Measurements from ENCODE around the gene GPC6.

The GPC6 gene

DNA sequence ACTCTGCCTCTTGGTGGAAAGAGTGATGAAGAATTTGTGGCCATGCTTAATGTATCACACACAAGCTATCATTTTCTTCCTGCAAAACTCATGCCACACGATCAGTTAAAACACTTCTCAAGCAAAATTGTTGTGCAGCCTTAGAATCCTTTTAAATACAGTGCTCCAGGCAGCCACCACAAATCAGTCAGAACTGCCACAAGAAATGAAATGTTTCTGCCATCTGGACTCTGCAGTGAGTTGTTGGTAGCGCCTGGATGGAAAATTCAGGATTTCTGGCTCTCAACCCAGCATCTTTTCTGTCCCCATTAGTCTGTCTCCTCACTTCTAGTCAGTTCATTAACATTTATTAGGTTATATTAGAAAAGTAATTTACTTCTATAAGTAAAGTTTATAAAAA lies 179.5 kb downstream of the GPC6 start:
- Mint-ChIP-seq H3K27me3 (no peaks in the 10 kb centered on the region), H3K9me3 (no peaks in the 10 kb centered on the region), H3K4me3 (no peak overlapping the region), H3K27ac (no peak overlapping the region), H3K4me1 (no peaks in the 10 kb centered on the region)
- DNase-seq (no peak), ATAC-seq (no peak)

DNA sequence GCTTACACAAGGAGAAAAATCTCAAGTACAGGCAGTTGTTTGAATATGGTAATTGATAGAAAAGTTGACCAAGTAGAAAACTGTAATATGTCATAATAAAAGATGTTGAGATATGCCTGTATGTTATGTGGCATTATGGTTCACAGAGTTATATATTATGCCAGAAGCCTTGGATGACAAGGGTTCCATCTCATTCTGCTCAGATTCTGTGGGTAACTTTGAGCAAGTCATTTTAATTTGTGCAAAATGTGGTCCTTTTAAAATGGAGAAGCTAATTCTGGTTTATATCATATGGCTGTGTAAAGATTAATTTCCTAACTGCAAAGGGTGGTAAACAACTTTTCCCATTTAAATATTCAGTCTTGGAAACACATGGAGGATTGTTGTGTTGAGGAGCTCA lies 180.9 kb downstream of the GPC6 start:
- Mint-ChIP-seq H3K4me1 (no peaks in the 10 kb centered on the region), H3K27me3 (no peaks in the 10 kb centered on the region), H3K27ac (no peak overlapping the region), H3K9me3 (no peaks in the 10 kb centered on the region), H3K4me3 (no peak overlapping the region)
- DNase-seq (no peak), ATAC-seq (no peak)

DNA sequence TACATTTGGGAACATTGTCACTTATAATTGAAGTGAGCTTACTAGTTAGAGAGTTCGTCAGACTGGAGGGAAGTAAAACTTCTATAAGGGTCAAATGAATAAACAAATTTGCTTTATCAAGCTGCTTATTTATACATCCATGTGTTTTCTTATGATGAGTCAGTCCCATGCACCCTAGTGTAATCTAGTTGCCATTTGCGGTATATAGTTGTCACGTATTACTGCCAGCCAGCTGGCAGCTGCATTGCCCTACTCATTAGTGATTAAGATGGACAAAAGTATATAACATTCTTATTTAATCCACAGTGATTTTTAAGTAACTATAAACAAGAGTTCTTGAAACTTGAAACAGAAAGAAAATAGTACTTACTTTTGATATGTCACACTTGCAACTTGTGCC lies 182.4 kb downstream of the GPC6 start:
- Mint-ChIP-seq H3K27me3 (no peaks in the 10 kb centered on the region), H3K9me3 (no peaks in the 10 kb centered on the region)
- ATAC-seq = no peak

DNA sequence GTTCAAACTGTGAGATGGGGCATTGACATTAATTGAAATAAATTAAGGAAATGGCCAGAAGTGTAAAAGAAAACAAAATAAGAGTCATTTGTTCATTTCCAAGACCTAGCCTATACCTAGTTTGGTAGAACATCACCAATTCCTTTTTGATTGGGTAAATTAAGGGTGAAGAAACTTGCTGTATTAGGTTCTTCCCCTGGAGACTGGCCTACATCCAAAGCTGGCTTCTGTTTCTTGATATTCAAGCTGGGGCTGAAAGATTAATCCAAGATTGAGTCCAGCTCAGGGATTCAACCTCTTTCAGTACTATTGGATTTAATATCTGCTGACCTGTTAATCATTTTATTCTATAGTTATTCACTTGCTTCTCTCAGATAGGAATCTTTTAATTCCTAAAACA lies 183.2 kb downstream of the GPC6 start:
- no peaks in the 10 kb centered on the region for H3K4me1 Mint-ChIP-seq

More for the DNA sequence above, 182.4 kb downstream of the GPC6 start:
- H3K27ac Mint-ChIP-seq = no peak overlapping the region
- H3K4me3 Mint-ChIP-seq = no peak overlapping the region
- DNase-seq = no peak
- no peaks in the 10 kb centered on the region for H3K4me1 Mint-ChIP-seq

DNA sequence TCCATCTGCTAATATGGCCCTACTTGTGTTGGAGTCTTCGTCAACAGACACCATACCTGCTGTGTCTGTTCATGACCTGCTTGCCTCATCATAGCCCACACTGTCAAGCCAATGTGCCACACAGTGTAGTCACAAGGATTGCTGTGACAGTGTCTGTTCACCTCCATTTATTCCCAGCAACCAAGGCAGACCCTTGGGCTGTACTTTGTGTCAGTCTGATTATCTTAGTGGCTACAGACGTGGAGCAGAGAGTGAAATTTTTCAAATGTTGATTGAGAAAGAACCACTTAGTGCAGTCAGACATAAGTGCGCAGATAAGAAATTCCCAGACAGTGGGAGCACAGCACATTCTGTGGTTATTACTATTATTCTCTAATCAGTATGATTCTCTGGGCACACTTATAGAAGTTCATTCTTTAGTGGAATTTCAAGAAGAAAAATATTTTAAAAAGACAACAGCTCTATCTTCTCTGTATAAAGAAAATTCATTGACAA lies 184.6 kb downstream of the GPC6 start:
- no peaks in the 10 kb centered on the region for H3K27me3 Mint-ChIP-seq
- ATAC-seq = no peak
- no peak overlapping the region for H3K27ac Mint-ChIP-seq
- H3K4me1 Mint-ChIP-seq = no peaks in the 10 kb centered on the region
- H3K9me3 Mint-ChIP-seq = no peaks in the 10 kb centered on the region
- H3K4me3 Mint-ChIP-seq = no peak overlapping the region
- DNase-seq = no peak

More for the DNA sequence above, 183.2 kb downstream of the GPC6 start:
- Mint-ChIP-seq H3K9me3 (no peaks in the 10 kb centered on the region), H3K4me3 (no peak overlapping the region), H3K27me3 (no peaks in the 10 kb centered on the region), H3K27ac (no peak overlapping the region)
- no peak for DNase-seq
- no peak for ATAC-seq

DNA sequence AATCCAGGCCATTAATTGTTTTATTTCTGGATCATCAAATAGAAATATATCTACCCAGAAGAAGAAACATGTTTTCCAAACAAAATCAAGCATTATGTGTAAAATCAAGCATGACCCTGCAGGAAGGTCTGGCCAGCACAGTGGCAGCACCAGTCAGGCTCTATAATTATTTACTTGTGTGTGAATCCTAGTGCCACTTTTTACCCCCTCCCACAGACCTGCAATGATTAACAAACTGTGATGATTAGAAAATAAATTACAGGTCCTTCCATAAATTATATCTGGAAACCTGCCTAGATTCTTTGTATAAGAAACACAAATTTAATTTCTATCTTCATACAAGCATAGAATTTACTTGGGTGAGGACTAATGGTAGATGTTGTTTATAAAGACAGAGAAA lies 186.1 kb downstream of the GPC6 start:
- ATAC-seq = no peak
- no peaks in the 10 kb centered on the region for H3K4me1 Mint-ChIP-seq
- no peaks in the 10 kb centered on the region for H3K27me3 Mint-ChIP-seq
- DNase-seq = no peak
- H3K4me3 Mint-ChIP-seq = no peak overlapping the region
- H3K9me3 Mint-ChIP-seq = no peaks in the 10 kb centered on the region
- H3K27ac Mint-ChIP-seq = no peak overlapping the region

DNA sequence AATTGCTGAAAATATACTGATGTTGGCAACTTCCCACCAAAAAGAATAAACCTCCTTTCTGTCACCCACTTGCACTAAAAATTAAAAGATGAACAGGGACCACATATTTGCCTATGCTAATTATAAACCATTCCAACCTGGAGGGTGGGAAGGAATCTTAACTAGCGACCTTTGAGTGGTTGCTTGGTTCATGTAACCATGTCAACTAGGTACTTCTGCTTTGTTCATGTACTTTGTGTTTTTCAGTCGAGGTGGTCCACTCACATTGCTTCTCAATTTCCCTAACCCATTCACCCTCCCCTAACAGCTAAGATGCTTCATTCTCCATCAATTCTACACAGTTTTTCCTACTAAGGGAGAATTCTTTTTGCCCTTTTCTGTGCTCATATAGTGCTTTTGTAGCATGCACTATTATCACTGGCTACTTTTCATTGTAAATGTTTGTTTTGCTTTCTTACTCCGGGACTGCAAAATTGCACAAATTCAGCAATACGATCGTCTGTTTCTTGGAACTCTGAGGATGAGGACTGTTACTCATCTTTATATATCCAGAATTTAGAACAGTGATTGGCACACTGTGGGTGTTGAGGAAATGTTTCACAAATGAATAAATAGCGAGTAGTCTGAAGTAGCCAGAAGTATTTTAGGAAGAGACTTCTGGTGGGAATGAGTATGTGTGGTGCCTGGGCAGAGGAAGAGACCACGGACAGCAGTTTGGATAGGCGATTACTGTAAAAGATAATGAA lies 187.5 kb downstream of the GPC6 start:
- no peaks in the 10 kb centered on the region for H3K4me1 Mint-ChIP-seq
- no peak for ATAC-seq
- DNase-seq = no peak
- no peaks in the 10 kb centered on the region for H3K9me3 Mint-ChIP-seq
- H3K27me3 Mint-ChIP-seq = no peaks in the 10 kb centered on the region
- H3K27ac Mint-ChIP-seq = no peak overlapping the region
- no peak overlapping the region for H3K4me3 Mint-ChIP-seq

DNA sequence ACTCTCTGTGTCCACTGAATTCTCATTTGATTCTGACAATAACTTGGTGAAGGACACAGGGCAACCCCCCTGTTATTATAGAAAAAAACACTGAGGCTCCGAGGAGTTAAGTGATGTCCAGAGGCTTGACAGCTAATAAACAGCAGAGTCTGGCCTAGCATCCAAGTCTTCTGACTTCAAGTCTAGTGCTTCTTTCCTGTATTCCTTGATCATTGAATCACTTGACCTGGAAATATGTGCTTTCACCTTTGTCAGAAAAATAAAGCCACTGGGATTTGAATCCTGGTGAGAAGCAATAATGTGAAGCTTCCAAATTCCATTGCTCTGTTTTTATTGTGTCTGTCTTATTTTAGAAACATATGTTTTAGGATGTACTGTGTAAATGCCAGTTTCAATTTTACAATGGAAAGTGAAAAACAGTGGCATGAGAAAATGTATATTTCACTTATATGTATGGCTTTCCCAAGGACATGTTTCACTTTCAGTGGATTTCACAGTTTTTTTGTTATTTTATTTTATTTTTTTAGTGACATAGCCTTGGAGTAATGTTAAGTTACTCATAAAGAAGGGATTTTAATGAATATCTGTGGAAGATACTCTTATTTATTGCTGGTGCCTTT lies 190.2 kb downstream of the GPC6 start:
- Mint-ChIP-seq H3K27ac (no peak overlapping the region), H3K27me3 (no peaks in the 10 kb centered on the region), H3K9me3 (no peaks in the 10 kb centered on the region), H3K4me3 (no peak overlapping the region), H3K4me1 (no peaks in the 10 kb centered on the region)
- ATAC-seq (no peak), DNase-seq (no peak)

DNA sequence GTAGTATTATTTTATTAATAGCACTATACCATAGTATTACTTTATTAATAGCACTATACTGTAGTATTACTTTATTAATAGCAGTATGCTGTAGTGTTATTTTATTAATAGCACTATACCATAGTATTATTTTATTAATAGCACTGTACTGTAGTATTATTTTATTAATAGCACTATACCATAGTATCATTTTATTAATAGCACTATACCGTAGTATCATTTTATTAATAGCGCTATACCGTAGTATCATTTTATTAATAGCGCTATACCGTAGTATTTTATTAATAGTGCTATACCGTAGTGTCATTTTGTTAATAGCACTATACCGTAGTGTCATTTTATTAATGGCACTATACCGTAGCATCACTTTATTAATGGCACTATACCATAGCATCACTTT lies 191.8 kb downstream of the GPC6 start:
- Mint-ChIP-seq H3K27ac (no peak overlapping the region), H3K9me3 (no peaks in the 10 kb centered on the region), H3K4me1 (no peaks in the 10 kb centered on the region), H3K27me3 (no peaks in the 10 kb centered on the region), H3K4me3 (no peak overlapping the region)
- DNase-seq = no peak
- no peak for ATAC-seq

DNA sequence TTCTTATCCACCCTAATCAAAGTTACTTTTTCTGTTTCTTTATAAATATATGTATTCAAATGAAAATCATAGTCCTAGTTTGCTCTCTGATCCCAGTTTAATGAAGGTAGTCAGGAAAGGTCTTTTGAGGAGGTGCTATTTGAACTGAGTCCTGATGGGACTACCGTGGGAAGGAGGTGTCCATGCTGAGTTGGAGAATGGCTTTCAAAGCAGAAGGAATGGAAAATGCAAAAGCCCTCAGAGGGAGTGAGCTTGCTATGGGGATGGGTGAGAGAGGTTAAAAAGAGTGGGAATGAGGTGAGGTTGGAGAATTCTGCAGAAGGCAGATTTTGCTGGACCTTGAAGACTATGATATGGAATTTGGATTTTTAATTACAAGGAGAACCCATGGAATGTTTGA lies 193.6 kb downstream of the GPC6 start:
- Mint-ChIP-seq H3K9me3 (no peaks in the 10 kb centered on the region), H3K27ac (no peak overlapping the region), H3K27me3 (no peaks in the 10 kb centered on the region), H3K4me1 (no peaks in the 10 kb centered on the region), H3K4me3 (no peak overlapping the region)
- DNase-seq = no peak
- ATAC-seq = no peak

DNA sequence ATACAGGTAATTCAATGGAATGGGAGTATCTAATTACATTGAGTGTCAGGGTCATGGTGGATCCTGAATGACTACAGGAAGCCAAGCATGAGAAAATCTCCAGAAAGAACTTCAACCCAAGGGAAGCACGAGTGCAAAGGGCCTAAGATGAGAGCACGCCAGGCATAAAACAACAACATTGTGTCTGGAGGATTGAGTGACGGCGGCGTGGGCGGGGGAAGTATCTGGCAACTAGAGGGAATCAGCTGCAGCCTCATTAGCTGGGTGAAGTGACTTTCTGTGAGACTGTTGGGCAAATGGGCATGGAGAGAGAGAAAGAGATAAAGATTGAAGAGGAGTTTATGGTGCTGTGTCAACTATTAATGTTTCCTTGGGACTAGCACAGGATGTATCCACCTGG lies 194.3 kb downstream of the GPC6 start:
- Mint-ChIP-seq H3K27me3 (no peaks in the 10 kb centered on the region), H3K27ac (no peak overlapping the region), H3K4me1 (no peaks in the 10 kb centered on the region), H3K4me3 (no peak overlapping the region), H3K9me3 (peaks cover 0 to 3% of the 10 kb centered on the region in 2 donors)
- DNase-seq (no peak), ATAC-seq (no peak)

DNA sequence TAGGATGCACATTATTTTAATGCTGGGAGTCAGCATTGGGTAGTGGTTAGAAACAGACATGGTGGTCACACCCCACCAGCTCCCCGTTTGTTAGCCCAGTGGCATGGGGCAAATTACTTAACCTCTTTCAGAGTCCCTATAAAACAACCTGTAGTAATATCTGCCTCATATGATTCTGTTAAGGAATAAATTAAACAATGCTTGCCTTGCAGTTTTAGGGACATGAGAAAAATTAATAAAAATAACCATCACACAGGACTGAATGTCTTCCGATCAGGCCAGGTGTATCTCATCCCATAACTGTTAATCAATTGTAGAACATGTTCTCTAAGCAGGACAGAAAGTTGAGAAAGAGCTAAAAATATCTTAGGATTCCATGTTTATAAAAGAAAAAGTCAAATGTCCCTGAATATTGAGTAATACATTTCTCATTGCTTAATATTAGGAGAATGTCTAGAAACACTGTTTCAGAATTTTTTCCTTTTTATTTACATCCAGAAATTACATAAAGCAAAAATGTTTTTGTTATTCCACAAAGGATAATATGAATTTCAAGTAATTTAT lies 196.5 kb downstream of the GPC6 start:
- DNase-seq (no peak), ATAC-seq (no peak)

DNA sequence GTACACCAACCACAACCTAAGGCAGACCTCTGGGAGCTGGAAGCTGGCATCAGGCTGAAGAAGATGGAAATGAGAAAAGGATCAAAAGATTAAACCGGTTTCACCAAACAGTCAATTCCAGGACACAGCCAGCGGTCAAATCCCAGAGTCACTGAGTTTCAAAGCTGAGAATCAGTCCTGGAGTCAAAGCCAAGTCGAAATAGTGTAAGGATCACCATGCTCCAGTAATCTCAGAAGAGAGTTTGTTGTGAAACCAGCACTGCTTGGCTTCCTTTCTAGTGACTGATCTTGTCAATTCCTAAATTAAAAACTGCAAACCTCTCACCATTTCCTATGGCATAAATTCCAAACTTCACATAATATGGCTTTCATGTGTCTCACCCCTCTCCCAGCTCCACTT lies 198.8 kb downstream of the GPC6 start:
- Mint-ChIP-seq H3K27ac (no peak overlapping the region), H3K4me3 (no peak overlapping the region), H3K9me3 (peaks cover 0 to 4% of the 10 kb centered on the region in 2 donors), H3K27me3 (no peaks in the 10 kb centered on the region), H3K4me1 (no peaks in the 10 kb centered on the region)
- ATAC-seq (no peak), DNase-seq (no peak)

More for the DNA sequence above, 196.5 kb downstream of the GPC6 start:
- H3K4me1 Mint-ChIP-seq = no peaks in the 10 kb centered on the region
- no peak overlapping the region for H3K4me3 Mint-ChIP-seq
- H3K27ac Mint-ChIP-seq = no peak overlapping the region
- peaks cover 0 to 4% of the 10 kb centered on the region in 2 donors for H3K9me3 Mint-ChIP-seq
- H3K27me3 Mint-ChIP-seq = no peaks in the 10 kb centered on the region

DNA sequence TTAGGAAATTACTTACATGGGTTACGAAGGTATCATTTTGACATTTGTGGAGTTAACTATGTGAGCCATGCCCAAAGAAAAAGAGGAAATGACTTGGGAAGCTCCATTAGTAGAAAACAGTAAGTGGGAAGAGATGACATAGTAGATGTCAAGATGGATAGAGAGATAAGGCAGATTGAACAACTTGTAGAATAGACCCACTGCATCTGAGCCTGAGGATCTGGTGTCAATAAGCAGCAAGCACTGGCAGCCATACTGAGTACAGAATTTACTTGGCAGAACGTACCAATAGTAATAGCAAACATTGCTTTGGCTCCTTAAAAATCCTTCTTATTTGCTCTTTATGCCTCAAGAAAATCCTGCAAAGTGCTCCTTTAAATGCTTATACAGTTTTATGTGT lies 203.8 kb downstream of the GPC6 start:
- DNase-seq (no peak), ATAC-seq (no peak)
- Mint-ChIP-seq H3K27ac (no peak overlapping the region), H3K27me3 (no peaks in the 10 kb centered on the region), H3K9me3 (peaks cover 0 to 4% of the 10 kb centered on the region in 2 donors), H3K4me3 (no peak overlapping the region), H3K4me1 (no peaks in the 10 kb centered on the region)

DNA sequence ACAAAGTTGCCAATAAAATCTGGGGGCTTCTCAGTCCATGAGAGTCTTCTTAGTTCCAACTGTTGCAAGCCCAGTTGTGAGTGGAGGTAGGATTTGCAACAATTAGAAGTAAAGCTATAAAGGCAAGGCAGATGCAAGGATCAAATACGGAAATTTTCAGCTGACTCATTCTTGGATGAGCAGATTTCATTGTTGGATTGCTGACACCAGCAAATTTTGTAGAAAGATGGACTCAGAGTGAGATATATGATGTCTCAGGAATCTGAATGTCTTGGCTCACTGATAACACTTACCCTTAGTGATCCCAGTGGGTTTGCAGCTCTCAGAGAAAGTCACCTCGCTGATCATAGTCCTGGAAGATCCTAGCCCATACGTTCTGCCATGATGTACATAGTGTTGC lies 209.0 kb downstream of the GPC6 start:
- ATAC-seq = no peak
- no peak overlapping the region for H3K27ac Mint-ChIP-seq
- H3K27me3 Mint-ChIP-seq = no peaks in the 10 kb centered on the region
- no peak overlapping the region for H3K4me3 Mint-ChIP-seq
- H3K4me1 Mint-ChIP-seq = no peaks in the 10 kb centered on the region
- DNase-seq = no peak
- H3K9me3 Mint-ChIP-seq = peaks cover 12 to 15% of the 10 kb centered on the region in 2 donors

DNA sequence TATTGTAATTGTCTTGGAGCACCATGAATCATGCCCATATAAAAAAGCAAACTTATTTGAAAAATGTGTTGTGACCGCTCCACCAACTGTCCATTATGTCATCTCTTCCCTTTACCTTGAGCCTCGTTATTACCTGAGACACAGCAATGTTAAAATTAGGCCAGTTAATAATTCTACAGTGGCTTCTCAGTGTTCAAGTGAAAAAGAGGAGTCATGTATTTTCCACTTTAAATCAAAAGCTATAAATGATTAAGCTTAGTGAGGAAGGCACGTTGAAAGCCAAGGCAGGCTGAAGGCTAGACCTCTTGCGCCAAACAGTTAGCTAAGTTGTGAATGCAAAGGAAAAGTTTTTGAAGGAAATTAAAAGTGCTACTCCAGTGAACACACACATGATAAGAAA lies 210.5 kb downstream of the GPC6 start:
- ATAC-seq (no peak), DNase-seq (no peak)
- Mint-ChIP-seq H3K27me3 (no peaks in the 10 kb centered on the region), H3K4me1 (no peaks in the 10 kb centered on the region), H3K4me3 (no peak overlapping the region), H3K27ac (no peak overlapping the region), H3K9me3 (peaks cover 12 to 20% of the 10 kb centered on the region in 2 donors)

Data from stimulated activated naive CD8-positive, alpha-beta T cell treated with anti-CD3 and anti-CD28 coated beads, Interleukin-15, amount 100 ng/mL, for 72 hours (primary cell).